Measurements from ENCODE around the gene CLASRP.
"Not testable (repeated sequence)": the region's sequence is repeated elsewhere in the genome, so short reads cannot be mapped to it uniquely, and the experiment has no call there.

The CLASRP gene

GRCh38 chr19:45104658-45105349 lies 66.0 kb downstream of the CLASRP start:
- no peak for DNase-seq

- DNase-seq: not testable (repeated sequence)
Measured at GRCh38 chr19:45106363-45106762, 67.5 kb downstream of the CLASRP start.

- no peak for DNase-seq
Measured at GRCh38 chr19:45107621-45108150, 68.8 kb downstream of the CLASRP start.

- no peak for DNase-seq
Measured at GRCh38 chr19:45110851-45111266, 72.0 kb downstream of the CLASRP start.

- DNase-seq: no peak
Measured at GRCh38 chr19:45112111-45112827, 73.4 kb downstream of the CLASRP start.

GRCh38 chr19:45113628-45114027 lies 74.8 kb downstream of the CLASRP start:
- no peak for DNase-seq

- no peak for DNase-seq
Measured at GRCh38 chr19:45114116-45114515, 75.3 kb downstream of the CLASRP start.

GRCh38 chr19:45115809-45116615 lies 77.2 kb downstream of the CLASRP start:
- DNase-seq: peak; percentile 92

- DNase-seq: peak; percentile 29
Measured at GRCh38 chr19:45117167-45117594, 78.3 kb downstream of the CLASRP start.

- no peak for DNase-seq
Measured at GRCh38 chr19:45117671-45118070, 78.8 kb downstream of the CLASRP start.

- DNase-seq: no peak
Measured at GRCh38 chr19:45118106-45118505, 79.3 kb downstream of the CLASRP start.

GRCh38 chr19:45118591-45119355 lies 79.9 kb downstream of the CLASRP start:
- not testable (repeated sequence) for DNase-seq

- DNase-seq: no peak
Measured at GRCh38 chr19:45119582-45119981, 80.7 kb downstream of the CLASRP start.

Measured in NCI-H524 treated with DMSO at 0.1 percent for 48 hours (cell line).